CD4-positive, alpha-beta T cell treated with Interleukin-21 for 1 hour (primary cell): Measurements from ENCODE around the gene MYL11.

Source experiments
- DNase-seq: peaks from one replicate; pipeline ENCODE4 v3.0.0-alpha.2; 2020

Gene MYL11

GRCh38 chr16:30397056-30397455, 22.5 kb downstream of the MYL11 start:
- DNase-seq = no peak

- no peak for DNase-seq
Measured at GRCh38 chr16:30397776-30398660, 23.4 kb downstream of the MYL11 start.

- DNase-seq = no peak
Measured at GRCh38 chr16:30398661-30399434, 24.2 kb downstream of the MYL11 start.

GRCh38 chr16:30399435-30400186, 25.0 kb downstream of the MYL11 start:
- no peak for DNase-seq

GRCh38 chr16:30401768-30402425, 27.3 kb downstream of the MYL11 start:
- DNase-seq = no peak

GRCh38 chr16:30406795-30407101, 32.1 kb downstream of the MYL11 start:
- DNase-seq = no peak

DNA sequence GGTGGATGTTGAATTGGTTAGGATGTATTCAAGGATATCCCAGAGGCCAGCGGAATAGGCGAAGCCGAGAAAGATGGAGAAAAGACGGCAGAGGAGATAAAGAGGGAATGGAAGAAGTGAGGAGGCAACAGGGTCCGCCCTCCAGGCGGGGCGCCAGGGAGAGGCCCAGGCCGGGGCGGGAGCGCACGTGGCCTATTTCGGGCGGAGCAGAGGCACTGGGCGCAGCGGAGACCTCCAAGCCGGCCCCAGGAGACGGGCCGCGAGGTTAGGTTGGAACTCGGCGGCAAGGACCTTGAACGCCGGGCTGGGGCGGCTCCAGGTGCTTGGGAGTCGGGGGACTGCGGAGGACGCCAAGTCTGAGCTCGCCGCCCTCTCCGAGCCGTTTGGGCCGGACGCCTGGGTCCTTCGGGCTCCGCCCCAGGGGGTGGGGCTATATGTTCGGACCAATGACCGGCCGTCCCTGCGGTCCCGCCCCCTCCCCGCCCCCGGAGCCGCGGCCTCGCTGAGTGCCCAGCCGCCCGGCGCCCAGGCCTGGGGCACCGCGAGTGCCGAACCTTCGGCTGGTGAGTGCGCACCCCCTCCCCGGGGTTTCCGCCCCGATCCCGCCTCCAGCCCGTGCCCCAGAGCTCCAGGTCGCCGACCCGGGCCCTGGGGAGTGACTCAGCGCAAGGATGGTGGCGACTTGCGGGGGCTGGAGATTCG, 32.7 kb downstream of the MYL11 start, which contains the start of gene ZNF771:
Gene ZNF771, plus strand, starts transcription at position 505 of the 702 bp plus-strand sequence. CDS start 448 bp downstream, outside the sequence.
- peak; percentile 91 for DNase-seq

- DNase-seq = no peak
Measured at GRCh38 chr16:30407804-30408534, 33.4 kb downstream of the MYL11 start.

DNA sequence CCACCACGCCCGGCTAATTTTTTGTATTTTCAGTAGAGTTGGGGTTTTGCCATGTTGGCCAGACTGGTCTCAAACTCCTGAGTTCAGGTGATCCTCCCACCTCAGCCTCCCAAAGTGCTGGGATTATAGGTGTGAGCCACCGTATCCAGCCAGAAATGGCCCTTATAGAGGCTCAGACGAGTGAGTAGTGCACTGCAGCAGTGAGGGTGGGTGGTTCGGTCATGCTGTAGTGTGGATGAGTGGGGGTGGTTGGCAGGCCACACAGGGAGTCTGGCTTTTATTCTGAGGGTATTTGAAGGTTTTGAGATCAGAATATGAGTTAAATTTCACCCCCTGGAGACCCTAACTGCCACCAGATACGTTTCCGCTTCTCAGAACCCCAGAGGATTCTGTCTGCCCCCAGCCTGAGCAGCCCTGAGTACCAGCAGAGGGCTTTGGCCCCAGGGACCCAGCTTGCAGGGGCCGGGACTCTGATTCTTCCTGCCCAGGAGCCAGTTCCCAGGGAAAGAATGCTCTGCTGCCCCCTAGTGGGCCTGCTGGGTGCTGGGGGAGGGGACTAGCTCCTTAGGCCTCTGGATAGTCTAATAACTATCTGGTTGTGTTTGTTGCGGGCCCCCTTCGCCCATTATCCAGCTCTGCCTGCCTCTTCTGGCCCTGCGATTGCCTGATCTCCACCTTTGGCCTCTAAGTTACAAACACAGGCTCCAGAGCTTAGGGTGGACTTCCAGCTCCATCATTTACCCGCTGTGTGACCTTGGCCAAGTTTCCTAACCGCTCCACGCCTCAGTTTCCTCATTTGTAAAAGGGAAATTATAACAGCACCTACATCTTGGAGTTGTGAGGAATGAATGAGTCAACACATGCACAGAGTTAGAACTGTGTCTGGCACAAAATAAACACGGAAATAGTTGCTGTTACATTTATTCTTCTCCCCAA, 34.8 kb downstream of the MYL11 start:
- DNase-seq = peak; percentile 93

GRCh38 chr16:30413112-30413806, 38.7 kb downstream of the MYL11 start:
- no peak for DNase-seq

DNA sequence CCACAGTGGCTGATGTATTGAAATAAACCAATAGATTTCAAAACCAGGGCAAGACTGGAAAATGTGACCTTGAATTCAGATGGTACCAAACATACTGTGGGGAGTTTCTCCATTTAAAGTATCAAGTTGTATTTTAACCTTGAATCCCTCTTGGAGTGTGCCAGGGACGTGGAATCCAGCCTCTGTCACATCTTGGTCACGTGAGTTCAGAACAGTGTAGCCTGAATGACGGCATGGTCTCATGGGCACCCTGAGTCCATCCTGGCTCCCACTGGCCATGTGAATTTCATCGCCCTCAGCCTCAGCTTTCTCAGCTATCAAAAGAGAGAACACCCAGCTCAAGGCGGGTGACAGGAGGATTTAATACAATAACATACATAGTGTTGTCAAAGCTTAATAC, 39.6 kb downstream of the MYL11 start:
- DNase-seq = no peak

GRCh38 chr16:30416047-30416603, 41.5 kb downstream of the MYL11 start:
- DNase-seq = no peak

DNA sequence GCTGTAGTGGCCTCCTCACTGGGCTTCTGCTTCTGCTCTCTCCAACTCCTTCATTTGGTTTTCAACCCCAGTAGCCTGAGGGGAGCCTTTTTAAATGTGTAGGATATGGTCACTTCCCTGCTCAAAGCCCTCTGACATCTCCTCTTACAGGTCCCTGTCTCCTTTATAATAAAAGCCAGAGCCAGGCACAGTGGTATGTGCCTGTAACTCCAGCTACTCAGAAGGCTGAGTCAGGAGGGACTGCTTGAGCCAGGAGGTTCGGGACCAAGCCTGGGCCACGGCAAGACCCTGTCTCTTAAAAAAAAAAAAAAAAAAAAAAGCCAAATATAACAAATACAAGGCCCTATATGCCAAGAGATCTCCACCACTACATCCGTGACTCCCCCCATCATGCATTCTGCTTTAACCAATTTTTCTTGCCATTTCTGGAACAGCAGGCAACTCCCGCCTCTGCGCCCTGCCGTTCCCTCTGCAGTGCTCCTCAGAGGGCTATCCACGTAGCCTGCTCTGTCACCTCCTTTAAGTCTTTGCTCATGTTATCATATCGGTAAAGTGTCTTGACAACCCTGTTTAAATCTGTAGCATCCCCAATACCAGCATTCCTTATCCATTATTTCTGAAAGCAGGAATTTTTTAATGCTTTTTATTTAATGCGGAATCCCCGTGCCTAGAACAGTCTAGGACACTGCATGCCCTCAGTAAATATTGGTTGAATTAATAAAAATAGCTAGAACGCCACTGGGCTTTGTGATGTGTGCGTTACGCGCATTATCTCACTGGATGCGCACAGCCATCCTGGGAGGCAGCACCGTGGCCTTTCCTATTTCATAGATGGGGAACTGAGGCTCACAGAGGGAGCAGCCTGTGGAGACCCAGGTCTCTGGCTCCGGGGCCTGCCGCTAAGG, 42.3 kb downstream of the MYL11 start:
- DNase-seq = no peak

DNA sequence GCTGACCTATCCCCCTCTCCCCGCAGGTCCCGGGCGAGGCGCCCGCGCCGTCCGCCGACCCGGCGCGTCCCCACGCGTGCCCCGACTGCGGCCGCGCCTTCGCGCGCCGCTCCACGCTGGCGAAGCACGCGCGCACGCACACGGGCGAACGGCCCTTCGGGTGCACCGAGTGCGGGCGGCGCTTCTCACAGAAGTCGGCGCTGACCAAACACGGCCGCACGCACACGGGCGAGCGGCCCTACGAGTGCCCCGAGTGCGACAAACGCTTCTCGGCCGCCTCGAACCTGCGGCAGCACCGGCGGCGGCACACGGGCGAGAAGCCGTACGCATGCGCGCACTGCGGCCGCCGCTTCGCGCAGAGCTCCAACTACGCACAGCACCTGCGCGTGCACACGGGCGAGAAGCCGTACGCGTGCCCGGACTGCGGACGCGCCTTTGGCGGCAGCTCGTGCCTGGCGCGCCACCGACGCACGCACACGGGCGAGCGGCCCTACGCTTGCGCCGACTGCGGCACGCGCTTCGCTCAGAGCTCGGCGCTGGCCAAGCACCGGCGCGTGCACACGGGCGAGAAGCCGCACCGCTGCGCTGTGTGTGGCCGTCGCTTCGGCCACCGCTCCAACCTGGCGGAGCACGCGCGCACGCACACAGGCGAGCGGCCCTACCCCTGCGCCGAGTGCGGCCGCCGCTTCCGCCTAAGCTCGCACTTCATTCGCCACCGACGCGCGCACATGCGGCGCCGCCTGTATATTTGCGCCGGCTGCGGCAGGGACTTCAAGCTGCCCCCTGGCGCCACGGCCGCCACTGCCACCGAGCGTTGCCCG, 43.1 kb downstream of the MYL11 start:
- DNase-seq = peak; percentile 91

GRCh38 chr16:30418350-30419181, 44.0 kb downstream of the MYL11 start:
- no peak for DNase-seq

- DNase-seq = no peak
Measured at GRCh38 chr16:30421010-30421409, 46.4 kb downstream of the MYL11 start.
